Measurements from ENCODE around the gene CARHSP1. TPM values are rescaled to one million over a fixed set of nuclear protein-coding genes. Genes with fewer than 3 reads are reported as not detected.

The CARHSP1 gene
- polyA plus RNA-seq, 1 donor (not counting 4 experiments of a cell fraction or from before 2014, with no cell fraction given): 61.9 TPM

- H3K36me3 ChIP-seq (ENCODE audit: control insufficient read depth in 2 of 2, extremely low read depth in 1 of 2, insufficient read depth in 2 of 2, low read length in 2 of 2): peaks cover 51 to 53% of the 10 kb centered on the region in 2 experiments
- dilution Hi-C loops (cut with MboI; ENCODE audit: extremely low pct_ligation_motif_present, low sequenced_read_pairs): no loop called here
Measured at GRCh38 chr16:8893976-8894690, 25.3 kb upstream of the CARHSP1 start.

GRCh38 chr16:8893426-8893825, 24.6 kb upstream of the CARHSP1 start:
- no peaks in the 10 kb centered on the region for H3K9me1 ChIP-seq (ENCODE audit: control insufficient read depth, extremely low read depth, insufficient read depth, low read length)
- FAIRE-seq: no peak

More at GRCh38 chr16:8893976-8894690, 25.3 kb upstream of the CARHSP1 start:
- TF ChIP-seq CTCF (optimal IDR thresholded peaks at IDR 0.05 in 1 of 3, IDR thresholded peaks at IDR 0.05 in 1 of 3, conservative IDR thresholded peaks at IDR 0.05 in 1 of 3; ENCODE audit: extremely low read depth in 1 of 3, insufficient read depth in 2 of 3, low read length in 3 of 3): no peak
- no peak for TF ChIP-seq EZH2 (IDR thresholded peaks at IDR 0.05; ENCODE audit: low read length)
- Histone ChIP-seq H3K27me3 (ENCODE audit: control insufficient read depth, extremely low read depth, insufficient read depth, low read length) (no peaks in the 10 kb centered on the region), H2AFZ (ENCODE audit: control insufficient read depth, low read length) (no peak overlapping the region), H3K4me1 (ENCODE audit: control insufficient read depth, extremely low read depth, insufficient read depth, low read length) (no peaks in the 10 kb centered on the region), H3K4me3 (ENCODE audit: control insufficient read depth in 2 of 3, extremely low read depth in 1 of 3, insufficient read depth in 2 of 3, low read depth in 1 of 3, low read length in 3 of 3) (no peak overlapping the region), H3K79me2 (ENCODE audit: control insufficient read depth, insufficient read depth, low read length) (no peaks in the 10 kb centered on the region), H3K4me2 (ENCODE audit: control insufficient read depth, extremely low read depth, insufficient read depth, low read depth, low read length) (no peak overlapping the region), H3K9ac (ENCODE audit: control insufficient read depth, extremely low read depth, insufficient read depth, low read length) (no peak overlapping the region), H3K9me1 (ENCODE audit: control insufficient read depth, extremely low read depth, insufficient read depth, low read length) (no peaks in the 10 kb centered on the region), H4K20me1 (ENCODE audit: control insufficient read depth, extremely low read depth, insufficient read depth, low read length) (no peaks in the 10 kb centered on the region), H3K9me3 (ENCODE audit: control insufficient read depth, low read depth, low read length) (no peaks in the 10 kb centered on the region), H3K27ac (ENCODE audit: control insufficient read depth, insufficient read depth, low read length) (no peak overlapping the region)
- FAIRE-seq (no peak), DNase-seq (ENCODE audit: low read depth, low spot score) (no peak)

More at GRCh38 chr16:8893426-8893825, 24.6 kb upstream of the CARHSP1 start:
- Histone ChIP-seq H3K79me2 (ENCODE audit: control insufficient read depth, insufficient read depth, low read length) (no peaks in the 10 kb centered on the region), H3K4me2 (ENCODE audit: control insufficient read depth, extremely low read depth, insufficient read depth, low read depth, low read length) (no peak overlapping the region), H3K9ac (ENCODE audit: control insufficient read depth, extremely low read depth, insufficient read depth, low read length) (no peak overlapping the region), H4K20me1 (ENCODE audit: control insufficient read depth, extremely low read depth, insufficient read depth, low read length) (no peaks in the 10 kb centered on the region), H2AFZ (ENCODE audit: control insufficient read depth, low read length) (no peak overlapping the region), H3K9me3 (ENCODE audit: control insufficient read depth, low read depth, low read length) (no peaks in the 10 kb centered on the region), H3K27me3 (ENCODE audit: control insufficient read depth, extremely low read depth, insufficient read depth, low read length) (no peaks in the 10 kb centered on the region), H3K36me3 (ENCODE audit: control insufficient read depth in 2 of 2, extremely low read depth in 1 of 2, insufficient read depth in 2 of 2, low read length in 2 of 2) (peaks cover 51 to 54% of the 10 kb centered on the region in 2 experiments), H3K4me3 (ENCODE audit: control insufficient read depth in 2 of 3, extremely low read depth in 1 of 3, insufficient read depth in 2 of 3, low read depth in 1 of 3, low read length in 3 of 3) (no peak overlapping the region), H3K27ac (ENCODE audit: control insufficient read depth, insufficient read depth, low read length) (no peak overlapping the region), H3K4me1 (ENCODE audit: control insufficient read depth, extremely low read depth, insufficient read depth, low read length) (no peaks in the 10 kb centered on the region)
- dilution Hi-C loops (cut with MboI; ENCODE audit: extremely low pct_ligation_motif_present, low sequenced_read_pairs): no loop called here
- TF ChIP-seq CTCF (optimal IDR thresholded peaks at IDR 0.05 in 1 of 3, IDR thresholded peaks at IDR 0.05 in 1 of 3, conservative IDR thresholded peaks at IDR 0.05 in 1 of 3; ENCODE audit: extremely low read depth in 1 of 3, insufficient read depth in 2 of 3, low read length in 3 of 3): no peak
- no peak for TF ChIP-seq EZH2 (IDR thresholded peaks at IDR 0.05; ENCODE audit: low read length)
- DNase-seq (ENCODE audit: low read depth, low spot score): no peak
